Peyer's patch (tissue), 4 donors: ENCODE measurements around the gene BATF3. TPM values are rescaled to one million over a fixed set of nuclear protein-coding genes. Genes with fewer than 3 reads are reported as not detected.

Source experiments
- DNase-seq, 3 donors: peaks; one replicate each; pipeline ENCODE4 v3.0.0-alpha.2; 2017 to 2019
- H3K27ac ChIP-seq, 4 donors: fragments of 200-600 bp; sonication (generic); one replicate each; pipeline ENCODE4 v1.5.1; 2016 to 2019
- H3K27me3 ChIP-seq, 2 donors: fragments of 200-600 bp; sonication (generic); one replicate each; pipeline ENCODE4 v1.5.1; 2019
- H3K36me3 ChIP-seq, 3 donors: fragments of 200-600 bp; sonication (generic); one replicate each; pipeline ENCODE4 v1.5.1; 2016 to 2019
- H3K4me1 ChIP-seq, 4 donors: fragments of 200-600 bp; sonication (generic); one replicate each; pipeline ENCODE4 v1.5.1; 2016 to 2019
- H3K4me3 ChIP-seq, 4 donors: fragments of 200-600 bp; sonication (generic); 1 replicate in 3 of 4; 2 replicates in 1 of 4; pipeline ENCODE4 v1.5.1; 2016 to 2019; ENCODE audit warnings: mild to moderate bottlenecking in 1 of 4
- H3K9me3 ChIP-seq, 4 donors: fragments of 200-600 bp; sonication (generic); one replicate each; pipeline ENCODE4 v1.5.1; 2016 to 2019; ENCODE audit warnings: mild to moderate bottlenecking in 1 of 4
- POLR2A ChIP-seq, 2 donors: fragments of 450-650 bp; IDR thresholded peaks; one replicate each; pipeline ENCODE4 v1.5.1; 2017; ENCODE audit warnings: antibody characterized with exemption in 2 of 2, mild to moderate bottlenecking in 2 of 2, moderate library complexity in 2 of 2
- total RNA-seq, 4 donors: library from RNA; depleted of rRNA; stranded (reverse); fragments of >200 nt; gene quantifications; one replicate each; pipeline ENCODE4 v1.1.0, GENCODE V29; 2016
- TF ChIP-seq, protein P1 (sequence below), 6 experiments: fragments of 450-650 bp in 4 of 6; fragments of 200-600 bp in 2 of 6; sonication (generic) in 1 of 6; IDR thresholded peaks; one replicate each; pipeline ENCODE4 v1.5.1; 2017 to 2019; ENCODE audit warnings: antibody characterized with exemption in 6 of 6, mild to moderate bottlenecking in 3 of 6, moderate library complexity in 1 of 6

The BATF3 gene
- total RNA-seq, 4 donors from 2014 or later = 2.1 to 6.6 (median 4.7) TPM; not detected in 1

DNA sequence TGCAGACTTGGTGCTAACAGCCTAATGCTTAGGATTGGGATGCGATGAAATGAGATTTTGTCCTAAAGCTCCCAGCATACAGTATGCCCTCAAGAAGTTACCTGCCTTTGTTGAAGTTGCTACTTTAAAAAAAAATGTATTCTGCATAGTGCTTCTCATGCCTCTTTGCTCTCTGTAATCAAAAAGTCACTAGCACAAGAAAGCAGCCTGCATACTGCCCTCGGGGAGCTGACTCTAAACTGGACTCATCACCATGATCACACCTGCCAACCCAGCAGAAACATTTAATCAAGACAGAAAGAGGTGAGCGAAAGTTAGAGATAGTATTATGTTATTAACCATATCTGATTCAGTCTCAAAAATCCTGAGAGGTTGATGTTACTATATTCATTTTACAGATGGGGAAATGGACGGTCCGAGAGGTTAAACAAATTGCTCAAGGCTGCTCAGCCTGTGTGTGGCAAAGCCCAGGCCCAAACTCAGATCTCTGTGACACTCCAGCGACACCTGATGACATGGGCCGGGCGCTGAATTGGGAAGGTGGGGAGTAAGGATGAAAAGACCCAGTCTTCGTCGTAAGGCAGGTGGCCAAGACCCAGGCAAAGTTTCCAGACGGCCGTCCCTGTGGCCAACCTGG is 1.1 kb downstream of the BATF3 start:
- H3K4me1 ChIP-seq = peaks cover 0 to 20% (median 8%) of the 10 kb centered on the region in 4 donors
- DNase-seq = peak in 1 of 3 donors; percentile 31
- H3K4me3 ChIP-seq = peak overlapping the region; percentile 48 to 77 (median 59)
- no peaks in the 10 kb centered on the region for H3K36me3 ChIP-seq
- peak overlapping the region in 1 of 4 donors; percentile 75 for H3K27ac ChIP-seq
- no peak for TF ChIP-seq POLR2A (IDR thresholded peaks at IDR 0.05)
- TF ChIP-seq, protein P1, sequence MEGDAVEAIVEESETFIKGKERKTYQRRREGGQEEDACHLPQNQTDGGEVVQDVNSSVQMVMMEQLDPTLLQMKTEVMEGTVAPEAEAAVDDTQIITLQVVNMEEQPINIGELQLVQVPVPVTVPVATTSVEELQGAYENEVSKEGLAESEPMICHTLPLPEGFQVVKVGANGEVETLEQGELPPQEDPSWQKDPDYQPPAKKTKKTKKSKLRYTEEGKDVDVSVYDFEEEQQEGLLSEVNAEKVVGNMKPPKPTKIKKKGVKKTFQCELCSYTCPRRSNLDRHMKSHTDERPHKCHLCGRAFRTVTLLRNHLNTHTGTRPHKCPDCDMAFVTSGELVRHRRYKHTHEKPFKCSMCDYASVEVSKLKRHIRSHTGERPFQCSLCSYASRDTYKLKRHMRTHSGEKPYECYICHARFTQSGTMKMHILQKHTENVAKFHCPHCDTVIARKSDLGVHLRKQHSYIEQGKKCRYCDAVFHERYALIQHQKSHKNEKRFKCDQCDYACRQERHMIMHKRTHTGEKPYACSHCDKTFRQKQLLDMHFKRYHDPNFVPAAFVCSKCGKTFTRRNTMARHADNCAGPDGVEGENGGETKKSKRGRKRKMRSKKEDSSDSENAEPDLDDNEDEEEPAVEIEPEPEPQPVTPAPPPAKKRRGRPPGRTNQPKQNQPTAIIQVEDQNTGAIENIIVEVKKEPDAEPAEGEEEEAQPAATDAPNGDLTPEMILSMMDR (IDR thresholded peaks at IDR 0.05) = no peak
- no peaks in the 10 kb centered on the region for H3K27me3 ChIP-seq
- H3K9me3 ChIP-seq = no peaks in the 10 kb centered on the region

- Histone ChIP-seq H3K36me3 (no peaks in the 10 kb centered on the region), H3K27me3 (no peaks in the 10 kb centered on the region), H3K9me3 (no peaks in the 10 kb centered on the region), H3K4me1 (peaks cover 0 to 20% (median 8%) of the 10 kb centered on the region in 4 donors), H3K27ac (no peak overlapping the region), H3K4me3 (no peak overlapping the region)
- DNase-seq = no peak
- TF ChIP-seq POLR2A (IDR thresholded peaks at IDR 0.05) = no peak
- TF ChIP-seq, protein P1 (IDR thresholded peaks at IDR 0.05) = no peak
These were observed 2.8 kb downstream of the BATF3 start for GRCh38 chr1:212696721-212697331.

- no peak for DNase-seq
- no peaks in the 10 kb centered on the region for H3K36me3 ChIP-seq
- H3K27me3 ChIP-seq = no peaks in the 10 kb centered on the region
- no peak for TF ChIP-seq POLR2A (IDR thresholded peaks at IDR 0.05)
- TF ChIP-seq, protein P1 (IDR thresholded peaks at IDR 0.05) = no peak
- no peaks in the 10 kb centered on the region for H3K4me1 ChIP-seq
- H3K9me3 ChIP-seq = no peaks in the 10 kb centered on the region
- no peak overlapping the region for H3K27ac ChIP-seq
- H3K4me3 ChIP-seq = no peak overlapping the region
These were observed 6.6 kb downstream of the BATF3 start for GRCh38 chr1:212692774-212693644.

DNA sequence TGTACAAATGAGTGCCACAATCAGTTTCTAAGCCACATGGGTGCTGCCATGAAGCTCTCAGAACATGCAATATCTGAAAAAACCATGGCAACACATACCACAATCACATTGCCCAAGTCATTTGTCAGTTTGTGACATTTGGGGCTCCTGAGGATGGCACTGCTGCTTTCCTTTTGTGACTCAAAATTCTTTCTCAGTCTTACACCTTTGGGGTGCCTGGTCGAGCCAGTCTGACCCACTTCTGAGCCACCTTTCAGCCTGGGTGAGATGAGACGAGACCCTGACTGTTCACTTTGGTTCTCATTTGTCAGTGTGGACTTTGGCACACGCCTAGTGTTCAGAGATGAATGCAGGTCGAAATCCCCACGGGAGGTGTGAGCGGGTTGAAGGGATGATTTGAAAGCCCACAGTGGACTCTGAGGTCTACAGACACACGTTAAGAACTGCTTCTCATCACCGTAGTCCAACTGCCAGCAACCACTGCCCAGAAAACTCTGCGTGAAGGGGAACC is 8.0 kb downstream of the BATF3 start:
- Histone ChIP-seq H3K4me1 (no peaks in the 10 kb centered on the region), H3K9me3 (no peaks in the 10 kb centered on the region), H3K27ac (no peak overlapping the region), H3K27me3 (no peaks in the 10 kb centered on the region), H3K4me3 (no peak overlapping the region), H3K36me3 (no peaks in the 10 kb centered on the region)
- TF ChIP-seq POLR2A (IDR thresholded peaks at IDR 0.05) = no peak
- TF ChIP-seq, protein P1 (IDR thresholded peaks at IDR 0.05) = no peak
- no peak for DNase-seq

- no peaks in the 10 kb centered on the region for H3K36me3 ChIP-seq
- H3K27ac ChIP-seq = no peak overlapping the region
- H3K4me3 ChIP-seq = no peak overlapping the region
- H3K27me3 ChIP-seq = no peaks in the 10 kb centered on the region
- no peaks in the 10 kb centered on the region for H3K9me3 ChIP-seq
- no peak for DNase-seq
- TF ChIP-seq, protein P1 (IDR thresholded peaks at IDR 0.05) = no peak
- no peak for TF ChIP-seq POLR2A (IDR thresholded peaks at IDR 0.05)
- H3K4me1 ChIP-seq = no peaks in the 10 kb centered on the region
These were observed 8.7 kb downstream of the BATF3 start for GRCh38 chr1:212690816-212691403.
